Activated T-cell treated with anti-CD3 and anti-CD28 coated beads, Interleukin-2, amount 50 U/mL, for 24 hours (primary cell): ENCODE data around the gene IL17F.

ENCODE experiments used
- DNase-seq: peaks from one replicate; pipeline ENCODE4 v3.0.0-alpha.2; 2020
- H3K27ac Mint-ChIP-seq: 2 replicates; pipeline ENCODE4 v1.8.0; 2020; ENCODE audit warnings: mild to moderate bottlenecking, mixed read lengths
- H3K27me3 Mint-ChIP-seq: 2 replicates; pipeline ENCODE4 v1.8.0; 2020; ENCODE audit warnings: mixed read lengths
- H3K36me3 Mint-ChIP-seq: 2 replicates; pipeline ENCODE4 v1.8.0; 2020; ENCODE audit warnings: low read depth, mixed read lengths
- H3K4me1 Mint-ChIP-seq: 2 replicates; pipeline ENCODE4 v1.8.0; 2020; ENCODE audit warnings: low read depth, mixed read lengths
- H3K4me3 Mint-ChIP-seq: 2 replicates; pipeline ENCODE4 v1.8.0; 2020; ENCODE audit warnings: mild to moderate bottlenecking, moderate library complexity, mixed read lengths
- H3K9me3 Mint-ChIP-seq: 2 replicates; pipeline ENCODE4 v1.8.0; 2020; ENCODE audit warnings: mixed read lengths

Gene IL17F

GRCh38 chr6:52244400-52244799, at the start of gene IL17F:
Gene IL17F (minus strand): TSS chr6:52244500. CDS start chr6:52244429, 71 bp downstream.
- Mint-ChIP-seq H3K4me1 (no peaks in the 10 kb centered on the region), H3K27me3 (peaks cover 37% of the 10 kb centered on the region), H3K9me3 (no peaks in the 10 kb centered on the region), H3K27ac (no peak within 1 kb of the TSS), H3K4me3 (no peak within 1 kb of the TSS), H3K36me3 (no peaks in the 10 kb centered on the region)
- no peak for DNase-seq

- H3K4me1 Mint-ChIP-seq: peaks cover 24% of the 10 kb centered on the region
- H3K27me3 Mint-ChIP-seq: no peaks in the 10 kb centered on the region
- no peaks in the 10 kb centered on the region for H3K9me3 Mint-ChIP-seq
- H3K36me3 Mint-ChIP-seq: no peaks in the 10 kb centered on the region
- no peak for DNase-seq
- no peak overlapping the region for H3K27ac Mint-ChIP-seq
- no peak overlapping the region for H3K4me3 Mint-ChIP-seq
Observed at GRCh38 chr6:52293067-52293466, 48.8 kb upstream of the IL17F start.

- Mint-ChIP-seq H3K27me3 (no peaks in the 10 kb centered on the region), H3K36me3 (no peaks in the 10 kb centered on the region), H3K4me1 (peaks cover 7% of the 10 kb centered on the region), H3K27ac (no peak overlapping the region), H3K9me3 (no peaks in the 10 kb centered on the region), H3K4me3 (no peak overlapping the region)
- no peak for DNase-seq
Observed at GRCh38 chr6:52288841-52289240, 44.5 kb upstream of the IL17F start.

DNA sequence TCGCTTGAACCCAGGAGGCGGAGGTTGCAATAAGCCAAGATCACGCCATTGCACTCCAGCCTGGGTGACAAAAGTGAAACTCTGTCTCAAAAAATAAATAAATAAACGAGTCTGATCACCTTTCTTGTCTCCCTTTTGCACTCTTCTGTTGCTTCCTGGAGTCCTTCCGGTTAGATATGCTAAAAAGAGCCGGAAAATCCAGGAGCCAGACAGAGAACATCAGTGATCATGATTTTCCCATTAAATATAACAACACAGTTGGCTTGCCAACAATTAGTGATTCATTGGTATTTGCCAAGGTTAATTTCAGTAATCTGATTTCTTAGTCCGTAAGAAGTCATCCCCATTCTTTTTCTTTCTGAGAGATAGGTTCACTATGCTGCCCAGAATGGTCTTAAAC, 43.9 kb upstream of the IL17F start:
- peaks cover 11% of the 10 kb centered on the region for H3K4me1 Mint-ChIP-seq
- H3K4me3 Mint-ChIP-seq: no peak overlapping the region
- DNase-seq: no peak
- no peak overlapping the region for H3K27ac Mint-ChIP-seq
- no peaks in the 10 kb centered on the region for H3K9me3 Mint-ChIP-seq
- peaks cover 4% of the 10 kb centered on the region for H3K36me3 Mint-ChIP-seq
- no peaks in the 10 kb centered on the region for H3K27me3 Mint-ChIP-seq

GRCh38 chr6:52286798-52287432, 42.6 kb upstream of the IL17F start:
- Mint-ChIP-seq H3K4me3 (no peak overlapping the region), H3K27ac (no peak overlapping the region), H3K27me3 (no peaks in the 10 kb centered on the region), H3K36me3 (peaks cover 17% of the 10 kb centered on the region), H3K4me1 (peaks cover 24% of the 10 kb centered on the region), H3K9me3 (no peaks in the 10 kb centered on the region)
- DNase-seq: peak; percentile 63

DNA sequence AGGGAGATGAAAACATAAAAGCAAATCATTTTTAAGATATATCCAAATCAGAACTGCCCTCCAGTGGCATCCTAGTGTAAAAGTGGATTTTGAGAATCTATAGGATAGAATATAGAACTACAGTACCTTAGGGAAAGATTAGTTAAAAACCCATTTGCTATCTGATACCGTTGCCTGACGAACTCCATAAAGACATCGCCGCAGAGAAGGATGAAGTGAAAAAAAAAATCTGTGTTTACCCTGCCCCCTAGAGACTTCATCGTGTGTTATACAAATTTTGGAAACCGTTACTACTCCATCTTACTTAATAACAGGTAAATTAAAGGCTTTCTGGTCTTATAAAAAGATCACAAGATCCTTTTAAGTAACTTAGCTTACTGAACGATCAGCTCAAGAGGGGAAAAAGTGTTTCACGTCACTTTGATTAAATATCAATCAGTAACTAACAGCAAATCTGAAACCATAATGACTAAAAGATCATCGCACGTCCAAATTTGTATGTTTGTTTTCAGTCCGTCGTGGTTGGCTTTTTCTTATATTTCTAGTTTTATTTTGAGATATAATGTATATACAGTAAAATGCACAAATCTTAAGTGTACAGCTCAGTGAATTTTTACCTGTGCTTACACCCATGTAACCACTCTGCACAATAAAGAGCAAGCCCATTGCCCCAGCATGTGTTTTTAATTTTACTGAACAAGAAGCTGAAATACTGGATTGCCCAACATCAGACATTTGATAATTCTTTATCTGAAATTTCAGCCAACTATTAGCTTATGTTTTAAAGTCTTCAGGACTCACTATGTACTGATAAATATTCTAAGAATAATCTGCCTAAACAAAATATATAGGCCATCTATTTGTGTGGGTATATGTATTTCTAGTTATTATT, 41.1 kb upstream of the IL17F start:
- Mint-ChIP-seq H3K4me3 (no peak overlapping the region), H3K36me3 (peaks cover 32% of the 10 kb centered on the region), H3K9me3 (no peaks in the 10 kb centered on the region), H3K27ac (no peak overlapping the region), H3K4me1 (peaks cover 38% of the 10 kb centered on the region), H3K27me3 (no peaks in the 10 kb centered on the region)
- no peak for DNase-seq

DNA sequence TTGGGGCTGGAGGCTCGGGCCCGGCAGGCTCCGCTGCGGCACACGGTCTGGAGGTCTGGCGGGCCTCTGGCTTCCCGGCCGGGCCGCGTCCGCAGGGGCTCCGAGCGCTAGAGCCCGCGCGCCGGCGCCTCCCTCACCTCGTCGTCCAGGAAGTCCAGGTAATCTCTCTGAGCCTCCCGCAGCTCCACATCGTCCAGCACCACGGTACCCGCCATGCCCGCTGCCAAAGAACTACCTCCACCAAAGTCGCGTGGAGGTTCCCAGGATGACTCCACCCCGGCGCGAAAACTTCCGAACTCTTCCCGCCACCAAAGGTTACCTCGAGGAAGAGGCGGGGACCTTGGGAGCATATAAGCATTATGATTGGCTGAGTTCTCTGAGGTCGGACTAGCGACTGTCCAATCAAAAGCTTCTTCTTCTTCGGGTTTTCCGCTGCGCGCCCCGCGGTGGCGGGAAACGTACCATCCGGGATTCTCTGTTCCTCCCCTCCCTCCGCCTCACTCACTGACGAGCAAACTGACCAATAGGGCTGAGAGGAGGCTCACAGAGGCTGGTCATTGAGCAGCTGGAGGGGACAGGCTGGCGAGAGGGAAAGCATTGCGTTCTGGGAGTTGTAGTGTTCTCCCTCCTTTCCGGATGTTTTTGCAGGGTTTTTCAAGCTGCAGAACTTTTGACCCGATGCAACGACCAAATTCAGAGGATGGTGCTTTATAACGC, 40.3 kb upstream of the IL17F start, which contains the start of gene MCM3:
TSS of gene MCM3 (minus strand) at position 283 of the 717 bp plus-strand sequence. CDS start at position 215, 68 bp downstream.
- Mint-ChIP-seq H3K4me1 (peaks cover 44% of the 10 kb centered on the region), H3K27me3 (no peaks in the 10 kb centered on the region), H3K9me3 (no peaks in the 10 kb centered on the region), H3K27ac (peak within 1 kb of the TSS; percentile 85), H3K36me3 (peaks cover 40% of the 10 kb centered on the region), H3K4me3 (no peak within 1 kb of the TSS)
- peak; percentile 92 for DNase-seq

DNA sequence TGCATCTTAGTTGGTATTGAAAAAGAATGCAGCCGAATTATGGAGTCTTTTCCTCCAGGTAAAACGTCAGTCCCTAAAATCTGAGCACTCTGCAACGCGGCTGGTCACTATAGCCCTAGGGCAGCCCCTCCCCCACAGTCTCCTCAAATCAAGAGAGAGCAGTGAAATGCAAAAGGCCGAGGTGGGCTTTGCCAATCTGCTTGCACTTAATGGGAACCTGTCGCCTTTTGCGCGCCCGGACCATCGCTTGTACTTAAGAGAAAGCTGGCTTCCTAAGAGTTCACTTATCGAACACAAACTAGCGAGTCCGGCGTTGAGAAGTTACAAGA, 39.8 kb upstream of the IL17F start:
- no peaks in the 10 kb centered on the region for H3K27me3 Mint-ChIP-seq
- no peak overlapping the region for H3K27ac Mint-ChIP-seq
- no peaks in the 10 kb centered on the region for H3K9me3 Mint-ChIP-seq
- peaks cover 48% of the 10 kb centered on the region for H3K4me1 Mint-ChIP-seq
- H3K4me3 Mint-ChIP-seq: no peak overlapping the region
- peaks cover 46% of the 10 kb centered on the region for H3K36me3 Mint-ChIP-seq
- no peak for DNase-seq

DNA sequence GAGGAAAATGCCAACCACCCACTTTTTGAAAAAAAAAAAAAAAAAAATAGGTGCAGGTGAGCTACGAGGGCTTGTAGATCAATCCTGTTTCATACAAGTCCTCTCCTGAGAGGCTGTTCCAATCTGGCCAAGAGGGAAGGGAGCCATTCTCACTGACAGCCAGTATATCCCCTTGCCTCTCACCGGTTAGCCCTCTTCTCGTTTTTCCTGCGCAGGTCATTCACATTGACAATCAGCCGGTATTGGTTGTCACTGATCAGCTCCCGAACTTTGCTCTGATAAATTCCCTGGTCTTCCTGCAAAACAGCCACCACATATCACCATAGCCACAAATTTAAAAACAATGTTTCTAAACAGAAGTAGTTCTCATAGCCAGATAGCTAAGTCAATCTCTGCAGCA, 38.8 kb upstream of the IL17F start:
- Mint-ChIP-seq H3K9me3 (no peaks in the 10 kb centered on the region), H3K27ac (peak overlapping the region; percentile 85), H3K27me3 (no peaks in the 10 kb centered on the region), H3K4me1 (peaks cover 57% of the 10 kb centered on the region), H3K36me3 (peaks cover 56% of the 10 kb centered on the region), H3K4me3 (no peak overlapping the region)
- no peak for DNase-seq

DNA sequence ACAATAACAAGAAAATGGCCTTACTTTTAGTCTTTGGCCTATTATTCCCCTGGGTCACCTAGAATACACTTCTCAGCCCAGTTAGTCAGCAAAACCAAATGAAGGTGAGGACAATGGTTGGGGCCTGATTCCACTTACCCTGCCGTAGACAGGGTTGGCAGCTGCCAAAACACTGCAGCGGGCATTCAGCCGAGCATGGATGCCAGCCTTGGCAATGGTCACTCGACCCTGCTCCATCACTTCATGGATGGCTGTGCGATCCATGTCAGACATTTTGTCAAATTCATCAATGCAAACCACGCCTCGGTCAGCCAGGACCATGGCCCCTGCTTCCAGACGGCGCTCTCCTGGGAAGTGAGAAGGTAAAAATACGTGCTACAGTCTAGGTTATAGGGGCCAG, 31.8 kb upstream of the IL17F start:
- no peak for DNase-seq
- no peaks in the 10 kb centered on the region for H3K9me3 Mint-ChIP-seq
- no peaks in the 10 kb centered on the region for H3K27me3 Mint-ChIP-seq
- no peak overlapping the region for H3K27ac Mint-ChIP-seq
- H3K4me1 Mint-ChIP-seq: peaks cover 40% of the 10 kb centered on the region
- no peak overlapping the region for H3K4me3 Mint-ChIP-seq
- peaks cover 100% of the 10 kb centered on the region for H3K36me3 Mint-ChIP-seq

DNA sequence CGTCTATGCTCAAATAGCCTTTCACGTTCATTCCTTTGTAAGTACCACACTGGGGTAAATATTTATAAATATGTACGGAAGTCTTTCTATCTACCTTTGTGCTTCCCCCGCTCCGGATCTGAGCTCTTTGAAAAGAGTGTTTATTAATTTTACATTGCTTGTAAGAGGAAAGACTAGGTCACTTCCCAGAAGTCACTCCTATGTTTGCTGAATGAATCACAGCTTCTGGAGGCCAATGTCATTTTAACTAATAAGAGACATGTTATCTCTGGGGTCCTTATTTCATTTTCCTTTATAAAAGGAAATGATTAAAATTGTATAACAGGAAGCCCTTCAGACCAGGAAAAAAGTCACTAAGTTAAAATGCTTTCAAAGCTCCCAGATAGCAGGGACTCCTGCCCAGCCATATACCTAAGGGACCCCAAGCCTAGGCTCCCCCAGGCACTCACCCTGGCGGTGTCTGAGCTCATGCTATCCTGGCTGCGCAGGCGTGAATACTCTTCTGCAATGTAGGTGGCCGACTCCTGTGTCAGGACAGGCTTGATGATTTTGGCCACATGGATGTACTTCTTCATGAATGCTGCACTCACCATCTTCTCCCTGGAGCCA, 27.7 kb upstream of the IL17F start:
- peak overlapping the region; percentile 72 for H3K27ac Mint-ChIP-seq
- H3K4me3 Mint-ChIP-seq: no peak overlapping the region
- no peaks in the 10 kb centered on the region for H3K27me3 Mint-ChIP-seq
- no peaks in the 10 kb centered on the region for H3K9me3 Mint-ChIP-seq
- no peak for DNase-seq
- H3K4me1 Mint-ChIP-seq: peaks cover 10% of the 10 kb centered on the region
- H3K36me3 Mint-ChIP-seq: peaks cover 100% of the 10 kb centered on the region

DNA sequence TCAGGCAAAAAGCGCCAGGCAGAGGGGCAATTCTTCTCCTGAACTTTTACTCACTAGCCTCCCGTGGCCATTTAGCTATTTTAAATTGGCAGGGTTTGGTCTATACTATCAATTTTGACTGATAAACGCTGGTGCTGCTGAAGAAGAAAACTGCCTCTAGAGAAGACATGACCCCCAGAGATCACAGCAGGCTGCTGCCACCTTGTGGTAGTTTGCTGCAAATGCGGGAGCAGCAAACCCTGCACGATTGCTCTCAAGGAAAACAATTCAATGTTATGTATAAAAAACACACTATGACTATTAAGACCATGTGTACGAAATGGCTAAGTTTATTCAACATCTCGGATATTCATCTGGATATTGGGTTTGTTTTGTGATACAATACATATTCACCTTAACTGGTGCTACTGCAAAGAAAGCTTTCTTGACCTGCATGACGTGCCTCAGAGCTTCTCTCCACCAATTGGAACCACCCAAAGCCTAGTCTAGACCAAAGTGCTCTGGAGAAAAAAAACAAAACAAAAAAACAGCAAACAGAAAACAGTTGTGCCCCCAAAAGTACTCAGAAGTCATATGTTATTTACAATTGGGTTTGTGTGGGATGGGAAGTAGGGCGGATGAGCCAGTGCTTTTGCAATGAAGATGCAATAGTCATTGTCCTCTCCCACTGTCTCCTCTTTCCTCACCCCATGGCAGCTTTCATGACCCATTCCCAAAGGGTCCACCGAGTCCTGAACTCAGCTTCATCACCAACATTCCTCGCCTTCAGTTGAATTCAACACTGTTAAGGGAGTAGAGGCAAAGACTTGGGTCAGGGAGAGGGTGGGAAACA, 19.6 kb upstream of the IL17F start:
- H3K27ac Mint-ChIP-seq: peak overlapping the region; percentile 67
- no peaks in the 10 kb centered on the region for H3K9me3 Mint-ChIP-seq
- DNase-seq: peak; percentile 79
- H3K4me3 Mint-ChIP-seq: no peak overlapping the region
- H3K36me3 Mint-ChIP-seq: peaks cover 97% of the 10 kb centered on the region
- no peaks in the 10 kb centered on the region for H3K27me3 Mint-ChIP-seq
- peaks cover 6% of the 10 kb centered on the region for H3K4me1 Mint-ChIP-seq

GRCh38 chr6:52262620-52263344, 18.5 kb upstream of the IL17F start:
- Mint-ChIP-seq H3K27ac (peak overlapping the region; percentile 13), H3K4me1 (peaks cover 6% of the 10 kb centered on the region), H3K4me3 (no peak overlapping the region), H3K36me3 (peaks cover 85% of the 10 kb centered on the region), H3K9me3 (no peaks in the 10 kb centered on the region), H3K27me3 (no peaks in the 10 kb centered on the region)
- no peak for DNase-seq
